HEK293 (cell line): Measurements from ENCODE around the gene SLC25A45.

Experiments used
- CTCF ChIA-PET: fragments of 350-600 bp; formaldehyde crosslinking; extraction: SDS; loops from one replicate; lab custom pipeline; 2021; ENCODE audit warnings: antibody characterized with exemption; lab: Yijun Ruan, JAX
- POLR2A ChIA-PET: fragments of 300-600 bp; formaldehyde crosslinking; extraction: SDS; loops from one replicate; lab custom pipeline; 2020; ENCODE audit warnings: antibody characterized with exemption, inconsistent platforms; lab: Yijun Ruan, JAX
- H3K27ac ChIP-seq: fragments of 200-500 bp; sonication (Bioruptor generic); 2 replicates; pipeline ENCODE4 v1.5.1; 2014; ENCODE audit warnings: low read depth, low read length, control low read depth, inconsistent platforms; ENCODE audit errors: extremely low read depth
- H3K36me3 ChIP-seq, 2 experiments: fragments of 200-500 bp in 1 of 2; sonication (Bioruptor generic) in 1 of 2; 1 replicate in 1 of 2; 2 replicates in 1 of 2; pipeline ENCODE4 v1.5.1; 2014 to 2017; ENCODE audit warnings: inconsistent platforms in 2 of 2, low read length in 2 of 2; ENCODE audit not compliant: control insufficient read depth in 2 of 2, insufficient read depth in 1 of 2
- H3K4me1 ChIP-seq: fragments of 200-500 bp; sonication (Bioruptor generic); 2 replicates; pipeline ENCODE4 v1.5.1; 2014; ENCODE audit warnings: mild to moderate bottlenecking, low read length, inconsistent platforms; ENCODE audit not compliant: control insufficient read depth, insufficient read depth
- H3K4me3 ChIP-seq: 2 replicates; pipeline ENCODE4 v1.5.1; 2011; ENCODE audit warnings: low read depth, mild to moderate bottlenecking, control low read depth, low read length, moderate library complexity
- H3K9me3 ChIP-seq: fragments of 200-500 bp; sonication (Bioruptor generic); 2 replicates; pipeline ENCODE4 v1.5.1; 2014; ENCODE audit warnings: low read depth, low read length, inconsistent platforms; ENCODE audit not compliant: control insufficient read depth, insufficient read depth
- FEZF1 ChIP-seq: fragments of 450-650 bp; formaldehyde crosslinking; IDR thresholded peaks from 2 replicates; pipeline ENCODE4 v1.5.1; 2016; ENCODE audit warnings: missing biosample characterization, missing genetic modification characterization
- GLI4 ChIP-seq: fragments of 450-650 bp; formaldehyde crosslinking; IDR thresholded peaks from 2 replicates; pipeline ENCODE4 v1.5.1; 2016; ENCODE audit warnings: missing biosample characterization, missing genetic modification characterization
- KLF7 ChIP-seq: fragments of 450-650 bp; formaldehyde crosslinking; IDR thresholded peaks from 2 replicates; pipeline ENCODE4 v1.5.1; 2016; ENCODE audit warnings: missing biosample characterization, missing genetic modification characterization, borderline replicate concordance
- SALL2 ChIP-seq: fragments of 450-650 bp; formaldehyde crosslinking; IDR thresholded peaks from 2 replicates; pipeline ENCODE4 v1.5.0; 2017; ENCODE audit warnings: missing biosample characterization, mild to moderate bottlenecking, missing genetic modification characterization, borderline replicate concordance
- SCRT2 ChIP-seq: fragments of 450-650 bp; formaldehyde crosslinking; IDR thresholded peaks from 2 replicates; pipeline ENCODE4 v1.5.1; 2016; ENCODE audit warnings: missing biosample characterization, missing genetic modification characterization
- WT1 ChIP-seq: fragments of 450-650 bp; formaldehyde crosslinking; IDR thresholded peaks from 2 replicates; pipeline ENCODE4 v1.5.1; 2016; ENCODE audit warnings: missing biosample characterization, missing genetic modification characterization
- YY2 ChIP-seq: fragments of 450-650 bp; formaldehyde crosslinking; IDR thresholded peaks from 2 replicates; pipeline ENCODE4 v1.5.1; 2016; ENCODE audit warnings: missing biosample characterization, missing genetic modification characterization
- ZEB2 ChIP-seq: fragments of 450-650 bp; formaldehyde crosslinking; IDR thresholded peaks from 2 replicates; pipeline ENCODE4 v1.5.1; 2016; ENCODE audit warnings: missing biosample characterization, missing genetic modification characterization
- ZFP3 ChIP-seq: fragments of 450-650 bp; formaldehyde crosslinking; IDR thresholded peaks from 2 replicates; pipeline ENCODE4 v1.5.1; 2016; ENCODE audit warnings: low read depth, missing biosample characterization, missing genetic modification characterization
- ZFP69B ChIP-seq: fragments of 450-650 bp; formaldehyde crosslinking; IDR thresholded peaks from 2 replicates; pipeline ENCODE4 v1.5.1; 2016; ENCODE audit warnings: missing biosample characterization, missing genetic modification characterization
- ZNF560 ChIP-seq: fragments of 450-650 bp; formaldehyde crosslinking; IDR thresholded peaks from 2 replicates; pipeline ENCODE4 v1.5.1; 2017; ENCODE audit warnings: missing biosample characterization, missing genetic modification characterization, borderline replicate concordance
- ZNF585B ChIP-seq: fragments of 450-650 bp; formaldehyde crosslinking; IDR thresholded peaks from 2 replicates; pipeline ENCODE4 v1.5.1; 2016; ENCODE audit warnings: missing biosample characterization, missing genetic modification characterization
- ZNF629 ChIP-seq: fragments of 450-650 bp; formaldehyde crosslinking; IDR thresholded peaks from 2 replicates; pipeline ENCODE4 v1.5.1; 2017; ENCODE audit warnings: missing biosample characterization, missing genetic modification characterization
- ZNF768 ChIP-seq: fragments of 450-650 bp; formaldehyde crosslinking; IDR thresholded peaks from 2 replicates; pipeline ENCODE4 v1.5.1; 2018; ENCODE audit warnings: missing biosample characterization, mild to moderate bottlenecking, missing genetic modification characterization
- ZNF776 ChIP-seq: fragments of 450-650 bp; formaldehyde crosslinking; IDR thresholded peaks from 2 replicates; pipeline ENCODE4 v1.5.0; 2017; ENCODE audit warnings: missing biosample characterization, missing genetic modification characterization, borderline replicate concordance
- TF ChIP-seq, protein P1 (sequence below): fragments of 450-650 bp; IDR thresholded peaks from 2 replicates; pipeline ENCODE4 v1.5.1; 2018; ENCODE audit warnings: missing biosample characterization, mild to moderate bottlenecking, missing genetic modification characterization
- TF ChIP-seq, protein P2 (sequence below): IDR thresholded peaks from 2 replicates; pipeline ENCODE4 v1.6.1; 2011; ENCODE audit warnings: mild to moderate bottlenecking, low read depth, low read length, borderline replicate concordance
- TF ChIP-seq, protein P3 (sequence below): fragments of 450-650 bp; formaldehyde crosslinking; IDR thresholded peaks from 2 replicates; pipeline ENCODE4 v1.5.1; 2016; ENCODE audit warnings: missing biosample characterization, missing genetic modification characterization
- TF ChIP-seq, protein P4 (sequence below): fragments of 450-650 bp; IDR thresholded peaks from 2 replicates; pipeline ENCODE4 v1.5.1; 2018; ENCODE audit warnings: missing biosample characterization, missing genetic modification characterization
- TF ChIP-seq, protein P5 (sequence below): fragments of 450-650 bp; formaldehyde crosslinking; IDR thresholded peaks from 2 replicates; pipeline ENCODE4 v1.5.1; 2016; ENCODE audit warnings: missing biosample characterization, missing genetic modification characterization
- TF ChIP-seq, protein P6 (sequence below): fragments of 450-650 bp; formaldehyde crosslinking; IDR thresholded peaks from 2 replicates; pipeline ENCODE4 v1.5.1; 2017; ENCODE audit warnings: missing biosample characterization, mild to moderate bottlenecking, missing genetic modification characterization, moderate library complexity
- TF ChIP-seq, protein P7 (sequence below): fragments of 450-650 bp; formaldehyde crosslinking; IDR thresholded peaks from 2 replicates; pipeline ENCODE4 v1.5.1; 2016; ENCODE audit warnings: missing biosample characterization, missing genetic modification characterization

Gene SLC25A45

DNA sequence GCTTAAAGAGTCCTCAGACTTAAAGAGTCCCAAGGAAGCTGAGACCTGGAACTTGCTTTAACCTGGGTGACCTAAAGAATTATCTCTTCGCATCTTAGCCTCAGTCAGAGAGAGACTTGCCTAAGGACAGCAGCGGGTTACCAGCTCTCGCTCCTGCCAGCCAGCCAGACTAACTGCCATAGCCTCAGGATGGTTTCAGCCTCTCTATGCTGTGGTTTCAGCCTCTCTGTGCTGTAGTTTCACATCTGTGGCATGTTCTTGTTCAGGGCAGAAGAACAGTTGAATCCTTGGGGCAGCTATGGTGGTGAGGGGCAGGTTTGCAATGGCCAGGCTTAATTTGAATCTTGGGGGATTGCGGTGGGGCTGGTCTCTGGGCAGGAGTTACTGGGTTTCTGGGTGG lies 6.3 kb upstream of the SLC25A45 start:
- ChIA-PET POLR2A (interaction anchor here (0.9 to 2.1 kb wide), 8 partner anchors 14 to 121 kb away, joined by 3 to 8 read pairs (median 4); partner anchors contain the start of gene NEAT1), CTCF (interaction anchor here (0.6 to 2.6 kb wide), 5 partner anchors 18 to 163 kb away, joined by 3 to 12 read pairs (median 4); no protein-coding TSS in a partner anchor)
- H3K4me1 ChIP-seq = no peaks in the 10 kb centered on the region; the same call in 1 of the 2 replicates
- H3K4me3 ChIP-seq = no peak overlapping the region
- H3K9me3 ChIP-seq = no peaks in the 10 kb centered on the region
- no peak overlapping the region for H3K27ac ChIP-seq
- H3K36me3 ChIP-seq = peaks cover 0 to 39% of the 10 kb centered on the region in 2 experiments; a peak in 1 of 3 replicates
- TF ChIP-seq, protein P1, sequence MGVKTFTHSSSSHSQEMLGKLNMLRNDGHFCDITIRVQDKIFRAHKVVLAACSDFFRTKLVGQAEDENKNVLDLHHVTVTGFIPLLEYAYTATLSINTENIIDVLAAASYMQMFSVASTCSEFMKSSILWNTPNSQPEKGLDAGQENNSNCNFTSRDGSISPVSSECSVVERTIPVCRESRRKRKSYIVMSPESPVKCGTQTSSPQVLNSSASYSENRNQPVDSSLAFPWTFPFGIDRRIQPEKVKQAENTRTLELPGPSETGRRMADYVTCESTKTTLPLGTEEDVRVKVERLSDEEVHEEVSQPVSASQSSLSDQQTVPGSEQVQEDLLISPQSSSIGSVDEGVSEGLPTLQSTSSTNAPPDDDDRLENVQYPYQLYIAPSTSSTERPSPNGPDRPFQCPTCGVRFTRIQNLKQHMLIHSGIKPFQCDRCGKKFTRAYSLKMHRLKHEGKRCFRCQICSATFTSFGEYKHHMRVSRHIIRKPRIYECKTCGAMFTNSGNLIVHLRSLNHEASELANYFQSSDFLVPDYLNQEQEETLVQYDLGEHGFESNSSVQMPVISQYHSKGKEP (tag by site-specific recombination) = no peak
- TF ChIP-seq SALL2 (tag by site-specific recombination) (no peak), ZFP69B (tag by site-specific recombination) (no peak), YY2 (no peak), SCRT2 (tag by site-specific recombination) (no peak), WT1 (no peak), FEZF1 (no peak), KLF7 (no peak), ZNF768 (tag by site-specific recombination) (no peak), ZNF585B (tag by site-specific recombination) (no peak), ZNF776 (tag by site-specific recombination) (no peak), GLI4 (no peak)
- TF ChIP-seq, protein P2, sequence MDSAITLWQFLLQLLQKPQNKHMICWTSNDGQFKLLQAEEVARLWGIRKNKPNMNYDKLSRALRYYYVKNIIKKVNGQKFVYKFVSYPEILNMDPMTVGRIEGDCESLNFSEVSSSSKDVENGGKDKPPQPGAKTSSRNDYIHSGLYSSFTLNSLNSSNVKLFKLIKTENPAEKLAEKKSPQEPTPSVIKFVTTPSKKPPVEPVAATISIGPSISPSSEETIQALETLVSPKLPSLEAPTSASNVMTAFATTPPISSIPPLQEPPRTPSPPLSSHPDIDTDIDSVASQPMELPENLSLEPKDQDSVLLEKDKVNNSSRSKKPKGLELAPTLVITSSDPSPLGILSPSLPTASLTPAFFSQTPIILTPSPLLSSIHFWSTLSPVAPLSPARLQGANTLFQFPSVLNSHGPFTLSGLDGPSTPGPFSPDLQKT = no peak
- TF ChIP-seq, protein P3, sequence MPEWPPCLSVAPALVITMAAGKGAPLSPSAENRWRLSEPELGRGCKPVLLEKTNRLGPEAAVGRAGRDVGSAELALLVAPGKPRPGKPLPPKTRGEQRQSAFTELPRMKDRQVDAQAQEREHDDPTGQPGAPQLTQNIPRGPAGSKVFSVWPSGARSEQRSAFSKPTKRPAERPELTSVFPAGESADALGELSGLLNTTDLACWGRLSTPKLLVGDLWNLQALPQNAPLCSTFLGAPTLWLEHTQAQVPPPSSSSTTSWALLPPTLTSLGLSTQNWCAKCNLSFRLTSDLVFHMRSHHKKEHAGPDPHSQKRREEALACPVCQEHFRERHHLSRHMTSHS (tag by site-specific recombination) = no peak
- TF ChIP-seq, protein P4, sequence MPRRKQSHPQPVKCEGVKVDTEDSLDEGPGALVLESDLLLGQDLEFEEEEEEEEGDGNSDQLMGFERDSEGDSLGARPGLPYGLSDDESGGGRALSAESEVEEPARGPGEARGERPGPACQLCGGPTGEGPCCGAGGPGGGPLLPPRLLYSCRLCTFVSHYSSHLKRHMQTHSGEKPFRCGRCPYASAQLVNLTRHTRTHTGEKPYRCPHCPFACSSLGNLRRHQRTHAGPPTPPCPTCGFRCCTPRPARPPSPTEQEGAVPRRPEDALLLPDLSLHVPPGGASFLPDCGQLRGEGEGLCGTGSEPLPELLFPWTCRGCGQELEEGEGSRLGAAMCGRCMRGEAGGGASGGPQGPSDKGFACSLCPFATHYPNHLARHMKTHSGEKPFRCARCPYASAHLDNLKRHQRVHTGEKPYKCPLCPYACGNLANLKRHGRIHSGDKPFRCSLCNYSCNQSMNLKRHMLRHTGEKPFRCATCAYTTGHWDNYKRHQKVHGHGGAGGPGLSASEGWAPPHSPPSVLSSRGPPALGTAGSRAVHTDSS (tag by site-specific recombination) = no peak
- TF ChIP-seq, protein P5, sequence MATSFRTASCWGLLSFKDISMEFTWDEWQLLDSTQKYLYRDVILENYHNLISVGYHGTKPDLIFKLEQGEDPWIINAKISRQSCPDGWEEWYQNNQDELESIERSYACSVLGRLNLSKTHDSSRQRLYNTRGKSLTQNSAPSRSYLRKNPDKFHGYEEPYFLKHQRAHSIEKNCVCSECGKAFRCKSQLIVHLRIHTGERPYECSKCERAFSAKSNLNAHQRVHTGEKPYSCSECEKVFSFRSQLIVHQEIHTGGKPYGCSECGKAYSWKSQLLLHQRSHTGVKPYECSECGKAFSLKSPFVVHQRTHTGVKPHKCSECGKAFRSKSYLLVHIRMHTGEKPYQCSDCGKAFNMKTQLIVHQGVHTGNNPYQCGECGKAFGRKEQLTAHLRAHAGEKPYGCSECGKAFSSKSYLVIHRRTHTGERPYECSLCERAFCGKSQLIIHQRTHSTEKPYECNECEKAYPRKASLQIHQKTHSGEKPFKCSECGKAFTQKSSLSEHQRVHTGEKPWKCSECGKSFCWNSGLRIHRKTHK (tag by site-specific recombination) = no peak

DNA sequence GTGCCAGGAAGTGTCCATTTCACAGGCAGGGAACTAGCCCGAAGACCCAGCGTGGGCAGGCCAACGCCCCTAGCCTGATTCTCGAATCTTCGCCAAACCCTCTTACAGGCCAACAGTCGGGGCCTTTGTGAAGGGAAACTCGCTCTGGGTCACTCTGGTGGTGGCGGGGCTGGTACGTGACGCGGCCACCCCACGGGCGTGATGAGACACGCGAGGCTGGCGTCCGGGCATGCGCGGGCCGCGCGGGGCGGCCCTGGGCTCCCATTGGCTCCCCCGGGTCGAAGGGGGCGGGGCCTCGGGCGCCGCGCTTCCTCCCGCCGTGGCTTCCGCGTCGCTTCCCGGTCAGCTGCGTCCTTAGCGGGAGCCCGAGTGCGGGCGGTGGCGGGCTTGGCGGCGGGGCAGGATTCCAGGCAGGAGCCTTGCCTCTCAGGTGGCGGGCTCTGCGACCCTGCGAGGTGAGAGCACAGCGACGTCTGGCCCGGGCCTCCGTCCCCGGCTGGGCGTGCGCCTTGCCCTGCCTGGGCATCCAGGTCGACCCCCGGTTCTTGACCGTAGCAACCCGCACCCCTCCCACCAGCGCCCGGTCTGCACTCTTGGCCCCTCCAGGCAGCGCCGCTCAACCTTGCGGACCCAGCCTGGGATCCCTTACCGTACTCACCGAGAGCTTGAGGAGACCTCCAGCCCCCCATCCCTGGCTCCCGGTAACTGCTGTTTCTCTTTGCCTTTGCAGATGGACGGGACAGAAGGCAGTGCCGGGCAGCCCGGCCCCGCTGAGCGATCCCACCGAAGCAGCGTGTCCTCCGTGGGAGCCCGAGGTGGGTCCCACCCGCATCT lies 4.1 kb upstream of the SLC25A45 start, which contains the start of gene FRMD8:
Gene FRMD8, plus strand, starts transcription at position 331 of the 834 bp plus-strand sequence. Its CDS starts 400 bp downstream, at position 731.
- Histone ChIP-seq H3K4me1 (peaks cover 6% of the 10 kb centered on the region; the same call in 1 of the 2 replicates), H3K4me3 (peak within 1 kb of the TSS; percentile 81), H3K9me3 (no peaks in the 10 kb centered on the region), H3K27ac (peak within 1 kb of the TSS; percentile 64), H3K36me3 (peaks cover 0 to 21% of the 10 kb centered on the region in 2 experiments; a peak in 1 of 3 replicates)
- POLR2A ChIA-PET = interaction anchor here (0.7 to 2.1 kb wide), 8 partner anchors 28 to 138 kb away, joined by 3 to 7 read pairs (median 4); partner anchors contain the start of genes MALAT1, NEAT1 and SCYL1
- CTCF ChIA-PET = interaction anchor here (0.6 to 2.6 kb wide), 4 partner anchors 30 to 123 kb away, joined by 3 to 12 read pairs (median 4); no protein-coding TSS in a partner anchor
- TF ChIP-seq ZEB2 (tag by site-specific recombination) (peak; percentile 21; the same call in 1 of the 2 replicates), ZFP3 (tag by site-specific recombination) (no peak), ZNF560 (tag by site-specific recombination) (no peak), ZNF629 (tag by site-specific recombination) (no peak)
- TF ChIP-seq, protein P6, sequence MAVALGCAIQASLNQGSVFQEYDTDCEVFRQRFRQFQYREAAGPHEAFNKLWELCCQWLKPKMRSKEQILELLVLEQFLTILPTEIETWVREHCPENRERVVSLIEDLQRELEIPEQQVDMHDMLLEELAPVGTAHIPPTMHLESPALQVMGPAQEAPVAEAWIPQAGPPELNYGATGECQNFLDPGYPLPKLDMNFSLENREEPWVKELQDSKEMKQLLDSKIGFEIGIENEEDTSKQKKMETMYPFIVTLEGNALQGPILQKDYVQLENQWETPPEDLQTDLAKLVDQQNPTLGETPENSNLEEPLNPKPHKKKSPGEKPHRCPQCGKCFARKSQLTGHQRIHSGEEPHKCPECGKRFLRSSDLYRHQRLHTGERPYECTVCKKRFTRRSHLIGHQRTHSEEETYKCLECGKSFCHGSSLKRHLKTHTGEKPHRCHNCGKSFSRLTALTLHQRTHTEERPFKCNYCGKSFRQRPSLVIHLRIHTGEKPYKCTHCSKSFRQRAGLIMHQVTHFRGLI (tag by site-specific recombination) = no peak
- TF ChIP-seq, protein P7, sequence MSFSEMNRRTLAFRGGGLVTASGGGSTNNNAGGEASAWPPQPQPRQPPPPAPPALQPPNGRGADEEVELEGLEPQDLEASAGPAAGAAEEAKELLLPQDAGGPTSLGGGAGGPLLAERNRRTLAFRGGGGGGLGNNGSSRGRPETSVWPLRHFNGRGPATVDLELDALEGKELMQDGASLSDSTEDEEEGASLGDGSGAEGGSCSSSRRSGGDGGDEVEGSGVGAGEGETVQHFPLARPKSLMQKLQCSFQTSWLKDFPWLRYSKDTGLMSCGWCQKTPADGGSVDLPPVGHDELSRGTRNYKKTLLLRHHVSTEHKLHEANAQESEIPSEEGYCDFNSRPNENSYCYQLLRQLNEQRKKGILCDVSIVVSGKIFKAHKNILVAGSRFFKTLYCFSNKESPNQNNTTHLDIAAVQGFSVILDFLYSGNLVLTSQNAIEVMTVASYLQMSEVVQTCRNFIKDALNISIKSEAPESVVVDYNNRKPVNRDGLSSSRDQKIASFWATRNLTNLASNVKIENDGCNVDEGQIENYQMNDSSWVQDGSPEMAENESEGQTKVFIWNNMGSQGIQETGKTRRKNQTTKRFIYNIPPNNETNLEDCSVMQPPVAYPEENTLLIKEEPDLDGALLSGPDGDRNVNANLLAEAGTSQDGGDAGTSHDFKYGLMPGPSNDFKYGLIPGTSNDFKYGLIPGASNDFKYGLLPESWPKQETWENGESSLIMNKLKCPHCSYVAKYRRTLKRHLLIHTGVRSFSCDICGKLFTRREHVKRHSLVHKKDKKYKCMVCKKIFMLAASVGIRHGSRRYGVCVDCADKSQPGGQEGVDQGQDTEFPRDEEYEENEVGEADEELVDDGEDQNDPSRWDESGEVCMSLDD (tag by site-specific recombination) = 0 out of 2 replicates have a peak, but pooled peaks have one; percentile 24
